DND-41 (cell line): ENCODE measurements around the gene TUBB6.

Experiments used
- ATAC-seq: fragments of 200-7000 bp; cut with Tn5 transposase; 3 replicates; pipeline ENCODE4 v1.9.1; 2021; ENCODE audit warnings: low read depth; ENCODE audit not compliant: insufficient read depth
- DNase-seq: peaks from one replicate; pipeline ENCODE4 v3.0.0-alpha.2; 2020
- H2AFZ ChIP-seq: 2 replicates; pipeline ENCODE4 v1.6.0; 2012; ENCODE audit warnings: low read depth, low read length
- H3K27ac ChIP-seq: 2 replicates; pipeline ENCODE4 v1.5.1; 2012; ENCODE audit warnings: low read length, inconsistent platforms
- H3K27me3 ChIP-seq: fragments of 200-600 bp; sonication (generic); 2 replicates; pipeline ENCODE4 v1.6.0; 2012; ENCODE audit warnings: low read length, mild to moderate bottlenecking, inconsistent platforms; ENCODE audit not compliant: insufficient read depth, poor library complexity
- H3K36me3 ChIP-seq: 2 replicates; pipeline ENCODE4 v1.5.1; 2012; ENCODE audit warnings: low read length, inconsistent platforms; ENCODE audit not compliant: insufficient read depth
- H3K4me1 ChIP-seq: 2 replicates; pipeline ENCODE4 v1.5.1; 2012; ENCODE audit warnings: mild to moderate bottlenecking, low read length; ENCODE audit not compliant: insufficient read depth
- H3K4me2 ChIP-seq: 2 replicates; pipeline ENCODE4 v1.6.0; 2012; ENCODE audit warnings: mild to moderate bottlenecking, moderate library complexity, low read length, inconsistent platforms; ENCODE audit not compliant: insufficient read depth
- H3K4me3 ChIP-seq, 2 experiments: fragments of 200-600 bp in 1 of 2; shearing (Covaris generic) in 1 of 2; 2 replicates each; pipeline ENCODE4 v1.5.1; 2012 to 2016; ENCODE audit warnings: inconsistent platforms in 2 of 2, low read length in 2 of 2, mild to moderate bottlenecking in 2 of 2, low read depth in 1 of 2, moderate library complexity in 1 of 2
- H3K79me2 ChIP-seq: 2 replicates; pipeline ENCODE4 v1.6.0; 2012; ENCODE audit warnings: low read length, inconsistent platforms; ENCODE audit not compliant: insufficient read depth
- H3K9ac ChIP-seq: 2 replicates; pipeline ENCODE4 v1.6.0; 2012; ENCODE audit warnings: low read depth, mild to moderate bottlenecking, inconsistent platforms, low read length, moderate library complexity
- H3K9me3 ChIP-seq: 2 replicates; pipeline ENCODE4 v1.5.1; 2012; ENCODE audit warnings: low read length, moderate library complexity, mild to moderate bottlenecking, inconsistent platforms; ENCODE audit not compliant: insufficient read depth, severe bottlenecking
- H4K20me1 ChIP-seq: 2 replicates; pipeline ENCODE4 v1.6.0; 2012; ENCODE audit warnings: low read length; ENCODE audit not compliant: insufficient read depth
- CTCF ChIP-seq: IDR thresholded peaks from 2 replicates; pipeline ENCODE4 v1.5.1; 2012; ENCODE audit warnings: borderline replicate concordance, low read length, moderate library complexity, mild to moderate bottlenecking; ENCODE audit not compliant: poor library complexity, severe bottlenecking; ENCODE audit errors: extremely low read depth
- EZH2 ChIP-seq: IDR thresholded peaks from 3 replicates; pipeline ENCODE4 v1.6.1; 2012; ENCODE audit warnings: borderline replicate concordance, low read depth, mild to moderate bottlenecking, moderate library complexity, low read length, inconsistent platforms; ENCODE audit not compliant: severe bottlenecking

The TUBB6 gene

GRCh38 chr18:12291690-12292089 lies 16.4 kb upstream of the TUBB6 start:
- no peaks in the 10 kb centered on the region for H3K36me3 ChIP-seq
- no peaks in the 10 kb centered on the region for H3K4me1 ChIP-seq
- H3K27me3 ChIP-seq, result no peaks in the 10 kb centered on the region
- no peak overlapping the region for H3K4me3 ChIP-seq
- TF ChIP-seq CTCF (no peak), EZH2 (no peak)
- H3K79me2 ChIP-seq, result no peaks in the 10 kb centered on the region
- no peak for ATAC-seq
- no peaks in the 10 kb centered on the region for H3K9me3 ChIP-seq
- H3K4me2 ChIP-seq, result no peak overlapping the region
- H3K9ac ChIP-seq, result no peak overlapping the region
- DNase-seq, result no peak
- no peak overlapping the region for H2AFZ ChIP-seq
- H4K20me1 ChIP-seq, result no peaks in the 10 kb centered on the region
- no peak overlapping the region for H3K27ac ChIP-seq

GRCh38 chr18:12293831-12294230 lies 14.2 kb upstream of the TUBB6 start:
- Histone ChIP-seq H3K4me1 (no peaks in the 10 kb centered on the region), H3K9me3 (no peaks in the 10 kb centered on the region), H3K36me3 (no peaks in the 10 kb centered on the region), H3K27me3 (no peaks in the 10 kb centered on the region), H3K27ac (no peak overlapping the region), H4K20me1 (no peaks in the 10 kb centered on the region), H2AFZ (no peak overlapping the region), H3K79me2 (no peaks in the 10 kb centered on the region), H3K4me3 (no peak overlapping the region), H3K9ac (no peak overlapping the region), H3K4me2 (no peak overlapping the region)
- DNase-seq, result no peak
- ATAC-seq, result no peak
- TF ChIP-seq CTCF, result no peak
- TF ChIP-seq EZH2, result no peak

GRCh38 chr18:12295389-12296086 lies 12.5 kb upstream of the TUBB6 start:
- no peak overlapping the region for H3K9ac ChIP-seq
- H3K4me2 ChIP-seq, result no peak overlapping the region
- ATAC-seq, result no peak
- no peaks in the 10 kb centered on the region for H3K27me3 ChIP-seq
- H3K36me3 ChIP-seq, result no peaks in the 10 kb centered on the region
- H3K4me3 ChIP-seq, result no peak overlapping the region
- no peak overlapping the region for H2AFZ ChIP-seq
- H3K4me1 ChIP-seq, result no peaks in the 10 kb centered on the region
- no peak for DNase-seq
- TF ChIP-seq CTCF, result no peak
- TF ChIP-seq EZH2, result no peak
- H3K9me3 ChIP-seq, result no peaks in the 10 kb centered on the region
- H3K27ac ChIP-seq, result no peak overlapping the region
- H4K20me1 ChIP-seq, result no peaks in the 10 kb centered on the region
- no peaks in the 10 kb centered on the region for H3K79me2 ChIP-seq
